H1 (cell line): ENCODE results near the gene SPTAN1. TPM values are rescaled to one million over a fixed set of nuclear protein-coding genes. Genes with fewer than 3 reads are reported as not detected.

Experiments used
- CTCF ChIA-PET: fragments of 300-600 bp; sonication (Branson Sonifier 250); formaldehyde crosslinking; loops from one replicate; lab custom pipeline; 2021; ENCODE audit not compliant: partially characterized antibody; lab: Charles Lee
- POLR2A ChIA-PET: fragments of 300-600 bp; sonication (Branson Sonifier 250); formaldehyde crosslinking; loops from one replicate; lab custom pipeline; 2021; ENCODE audit warnings: inconsistent platforms; ENCODE audit not compliant: partially characterized antibody; lab: Charles Lee
- DNase-seq, 2 experiments: peaks; one replicate each; pipeline versions ENCODE4 v3.0.0 to v3.0.0-alpha.2; 2010 to 2022; ENCODE audit warnings: low spot score in 2 of 2, low read depth in 1 of 2, mixed read lengths in 1 of 2
- FAIRE-seq: peaks from 2 replicates; lab custom pipeline; 2011; peaks lifted over from hg19 to GRCh38; lab: Jason Lieb, UNC
- H2AFZ ChIP-seq: 2 replicates; pipeline ENCODE4 v1.8.1; 2012; ENCODE audit warnings: low read length, inconsistent platforms
- H2AK5ac ChIP-seq: 2 replicates; pipeline ENCODE4 v1.6.1; 2013; ENCODE audit warnings: low read depth, low read length
- H2BK120ac ChIP-seq: replicated peaks from 2 replicates; pipeline ENCODE3; 2013; ENCODE audit warnings: low read depth, low read length, inconsistent platforms
- H2BK12ac ChIP-seq: 2 replicates; pipeline ENCODE4 v1.6.1; 2013; ENCODE audit warnings: low read depth, low read length
- H2BK15ac ChIP-seq: 2 replicates; pipeline ENCODE4 v1.6.1; 2013; ENCODE audit warnings: low read length
- H2BK20ac ChIP-seq: 2 replicates; pipeline ENCODE4 v1.6.1; 2013; ENCODE audit warnings: low read length
- H2BK5ac ChIP-seq: 2 replicates; pipeline ENCODE4 v1.6.1; 2013; ENCODE audit warnings: low read depth, low read length
- H3K14ac ChIP-seq: 2 replicates; pipeline ENCODE4 v1.6.1; 2013; ENCODE audit warnings: inconsistent platforms; ENCODE audit not compliant: insufficient read length
- H3K18ac ChIP-seq: 2 replicates; pipeline ENCODE4 v1.6.1; 2013; ENCODE audit warnings: low read length; ENCODE audit errors: extremely low read depth
- H3K23ac ChIP-seq: 2 replicates; pipeline ENCODE4 v1.6.1; 2013; ENCODE audit warnings: inconsistent platforms; ENCODE audit not compliant: insufficient read length
- H3K23me2 ChIP-seq: 2 replicates; pipeline ENCODE4 v1.6.1; 2013; ENCODE audit warnings: low read depth, low read length
- H3K27ac ChIP-seq: 2 replicates; pipeline ENCODE4 v1.6.1; 2011; ENCODE audit warnings: low read depth, low read length, inconsistent platforms
- H3K27me3 ChIP-seq, 4 experiments: replicated peaks in 1 of 4; 1 replicate in 1 of 4; 2 replicates in 3 of 4; pipeline versions ENCODE4 v1.6.1 to v1.8.1; 2011 to 2013; ENCODE audit warnings: low read length in 3 of 4, mild to moderate bottlenecking in 3 of 4, inconsistent platforms in 2 of 4, mixed read lengths in 2 of 4, moderate library complexity in 1 of 4; ENCODE audit not compliant: control insufficient read depth in 3 of 4, insufficient read depth in 3 of 4; ENCODE audit errors: extremely low read depth in 1 of 4
- H3K36me3 ChIP-seq, 4 experiments: 2 replicates each; pipeline versions ENCODE4 v1.6.1 to v1.8.1; 2011 to 2013; ENCODE audit warnings: mild to moderate bottlenecking in 4 of 4, low read length in 3 of 4, moderate library complexity in 2 of 4, control low read depth in 1 of 4, inconsistent platforms in 1 of 4; ENCODE audit not compliant: insufficient read depth in 4 of 4, control insufficient read depth in 2 of 4
- H3K4ac ChIP-seq: replicated peaks from 2 replicates; pipeline ENCODE3; 2013; ENCODE audit warnings: low read length, low read depth, mixed read lengths, inconsistent platforms; ENCODE audit not compliant: insufficient read length
- H3K4me1 ChIP-seq, 4 experiments: replicated peaks in 1 of 4; 1 replicate in 1 of 4; 2 replicates in 3 of 4; pipeline versions ENCODE4 v1.6.1 to v1.8.1; 2011 to 2013; ENCODE audit warnings: low read length in 3 of 4, inconsistent platforms in 2 of 4, mixed read lengths in 1 of 4; ENCODE audit not compliant: insufficient read depth in 4 of 4, control insufficient read depth in 3 of 4
- H3K4me2 ChIP-seq, 2 experiments: 2 replicates each; pipeline versions ENCODE4 v1.6.1 to v1.8.1; 2011 to 2013; ENCODE audit warnings: low read depth in 2 of 2, low read length in 2 of 2, control low read depth in 1 of 2, inconsistent platforms in 1 of 2, mild to moderate bottlenecking in 1 of 2; ENCODE audit not compliant: insufficient read depth in 1 of 2
- H3K4me3 ChIP-seq, 4 experiments: fragments of 200-600, 300-600 bp in 1 of 4; sonication (generic), shearing (Covaris generic), sonication (Bioruptor Twin) in 1 of 4; 2 replicates each; pipeline versions ENCODE4 v1.5.1 to v1.8.1; 2011 to 2016; ENCODE audit warnings: low read length in 4 of 4, low read depth in 3 of 4, control low read depth in 2 of 4, inconsistent platforms in 2 of 4, mild to moderate bottlenecking in 2 of 4, mixed read lengths in 1 of 4, moderate library complexity in 1 of 4; ENCODE audit not compliant: insufficient read depth in 2 of 4; ENCODE audit errors: extremely low read depth in 1 of 4
- H3K56ac ChIP-seq: replicated peaks from 2 replicates; pipeline ENCODE3; 2013; ENCODE audit warnings: low read depth, mild to moderate bottlenecking, mixed read lengths, low read length, inconsistent platforms; ENCODE audit not compliant: insufficient read length
- H3K79me1 ChIP-seq: 2 replicates; pipeline ENCODE4 v1.6.1; 2013; ENCODE audit warnings: low read depth, low read length, control low read depth
- H3K79me2 ChIP-seq, 2 experiments: 2 replicates each; pipeline versions ENCODE4 v1.6.1 to v1.8.1; 2012 to 2013; ENCODE audit warnings: low read length in 2 of 2, mild to moderate bottlenecking in 2 of 2, inconsistent platforms in 1 of 2; ENCODE audit not compliant: insufficient read depth in 2 of 2, control insufficient read depth in 1 of 2
- H3K9ac ChIP-seq, 4 experiments: replicated peaks in 1 of 4; 1 replicate in 1 of 4; 2 replicates in 3 of 4; pipeline versions ENCODE4 v1.6.1 to v1.8.1; 2011 to 2013; ENCODE audit warnings: low read depth in 3 of 4, low read length in 3 of 4, control low read depth in 2 of 4, mild to moderate bottlenecking in 2 of 4, moderate library complexity in 2 of 4, inconsistent platforms in 1 of 4; ENCODE audit errors: extremely low read depth in 1 of 4
- H3K9me3 ChIP-seq, 2 experiments: 2 replicates each; pipeline versions ENCODE4 v1.6.1 to v1.8.1; 2012 to 2013; ENCODE audit warnings: mild to moderate bottlenecking in 2 of 2, moderate library complexity in 2 of 2, control low read depth in 1 of 2, inconsistent platforms in 1 of 2, low read depth in 1 of 2, low read length in 1 of 2, mixed read lengths in 1 of 2; ENCODE audit not compliant: insufficient read depth in 2 of 2
- H4K20me1 ChIP-seq, 2 experiments: replicated peaks in 1 of 2; 2 replicates each; pipeline versions ENCODE3 to v1.8.1; 2011 to 2013; ENCODE audit warnings: inconsistent platforms in 2 of 2, low read length in 2 of 2, mild to moderate bottlenecking in 1 of 2; ENCODE audit not compliant: insufficient read depth in 2 of 2, control insufficient read depth in 1 of 2
- H4K5ac ChIP-seq: 2 replicates; pipeline ENCODE4 v1.6.1; 2013; ENCODE audit warnings: low read length, low read depth, mixed read lengths, inconsistent platforms; ENCODE audit not compliant: insufficient read length
- H4K8ac ChIP-seq: 2 replicates; pipeline ENCODE4 v1.8.0; 2013; ENCODE audit warnings: mild to moderate bottlenecking, moderate library complexity, low read length, inconsistent platforms; ENCODE audit not compliant: insufficient read depth; ENCODE audit errors: extremely low read depth
- H4K91ac ChIP-seq: replicated peaks from 2 replicates; pipeline ENCODE3; 2013; ENCODE audit warnings: low read length, mixed read lengths, inconsistent platforms; ENCODE audit not compliant: insufficient read length
- CBX8 ChIP-seq: fragments of 300-800, 300-1000 bp; sonication (generic); IDR thresholded peaks from 2 replicates; pipeline ENCODE4 v1.7.1; 2016; ENCODE audit warnings: low read depth, low read length, borderline replicate concordance
- WGBS, 2 experiments: shearing (Covaris generic) in 1 of 2; methylation state at CpG; one replicate each; pipeline versions ENCODE4 v1.1.6 to v1.1.7; 2013 to 2015; ENCODE audit warnings: low lambda C conversion rate in 2 of 2, mixed read lengths in 2 of 2, inconsistent platforms in 1 of 2, low coverage in 1 of 2, missing lambda C conversion rate in 1 of 2; ENCODE audit not compliant: insufficient replicate concordance in 2 of 2, insufficient coverage in 1 of 2, insufficient read length in 1 of 2; ENCODE audit errors: extremely low coverage in 1 of 2, missing lambda C conversion rate in 1 of 2; 5-methylcytosine and 5-hydroxymethylcytosine counted together
- polyA plus RNA-seq, 7 experiments: library from polyadenylated mRNA; depleted of rRNA in 3 of 7; stranded (reverse) in 5 of 7; unstranded in 2 of 7; fragments of >200 nt in 5 of 7; fragments of 200-250 nt in 2 of 7; gene quantifications; 1 replicate in 5 of 7; 2 replicates in 1 of 7; 4 replicates in 1 of 7; pipeline versions ENCODE4 v1.2.1 to v1.2.3, GENCODE V29; 2011 to 2013; ENCODE audit warnings: missing spikeins in 2 of 7, mixed read lengths in 2 of 7
- total RNA-seq: library from RNA; stranded (reverse); fragmentation: NEBNext Ultra II Directional; extraction: Animal tissue kit (Norgen Biotek cat#: 25700); gene quantifications from 2 replicates; pipeline ENCODE4 v1.2.1, GENCODE V29; 2021

Gene SPTAN1
- total and polyA plus RNA-seq, 2 of the 8 experiments (the other 6 are each of a cell fraction or from before 2014, with no cell fraction given) = 182 to 216 TPM

GRCh38 chr9:128521956-128522355 is 30.4 kb upstream of the SPTAN1 start:
- Histone ChIP-seq H3K4me2 (no peak overlapping the region), H3K79me1 (no peaks in the 10 kb centered on the region), H4K8ac (no peak overlapping the region), H2AFZ (no peak overlapping the region), H3K27me3 (no peaks in the 10 kb centered on the region), H4K91ac (no peak overlapping the region), H3K18ac (no peak overlapping the region), H3K79me2 (no peaks in the 10 kb centered on the region), H3K4ac (no peak overlapping the region), H2BK120ac (no peak overlapping the region), H3K9me3 (no peaks in the 10 kb centered on the region), H3K14ac (no peak overlapping the region), H3K9ac (no peak overlapping the region), H2AK5ac (no peak overlapping the region), H3K56ac (no peak overlapping the region), H2BK15ac (no peak overlapping the region), H3K27ac (no peak overlapping the region), H3K23me2 (no peaks in the 10 kb centered on the region), H3K23ac (no peak overlapping the region), H3K36me3 (peaks cover 2 to 7% (median 5%) of the 10 kb centered on the region in 4 experiments; a peak in 5 of 8 replicates), H2BK5ac (no peak overlapping the region), H3K4me3 (no peak overlapping the region), H3K4me1 (no peaks in the 10 kb centered on the region; a peak in 1 of 7 replicates), H4K20me1 (peaks cover 0 to 2% of the 10 kb centered on the region in 2 experiments), H4K5ac (no peak overlapping the region), H2BK20ac (no peak overlapping the region), H2BK12ac (no peak overlapping the region)
- DNase-seq = no peak
- CTCF ChIA-PET = interaction anchor here (1.3 to 1.6 kb wide), 2 partner anchors 84 to 227 kb away, joined by 3 to 4 read pairs; no protein-coding TSS in a partner anchor
- POLR2A ChIA-PET = interaction anchor here (0.6 kb wide), 1 partner anchor 39 kb away, joined by 3 read pairs; no protein-coding TSS in a partner anchor
- 96% methylated on average over 6 of the region's 6 CpGs; no CpG with 5 or more reads in 1 of the 2 experiments for WGBS, 2 experiments
- FAIRE-seq = no peak
- no peak for TF ChIP-seq CBX8
